Psoas muscle (tissue), 8 donors: ENCODE data around the gene WAPL. TPM values are rescaled to one million over a fixed set of nuclear protein-coding genes. Genes with fewer than 3 reads are reported as not detected.

ENCODE experiments used
- ATAC-seq, 4 donors: fragments of 200-7000 bp; cut with Tn5 transposase; one replicate each; pipeline ENCODE4 v1.9.1; 2020; ENCODE audit warnings: moderate library complexity in 3 of 4, mild to moderate bottlenecking in 2 of 4
- DNase-seq, 2 donors: peaks; one replicate each; pipeline ENCODE4 v3.0.0-alpha.2; 2020
- H3K27ac ChIP-seq: fragments of 200-600 bp; one replicate; pipeline ENCODE4 v1.8.0; 2022
- H3K27me3 ChIP-seq, 3 donors: fragments of 200-600 bp in 1 of 3; one replicate each; pipeline versions ENCODE4 v1.6.1 to v1.8.0; 2013 to 2022; ENCODE audit warnings: low read length in 2 of 3, mild to moderate bottlenecking in 2 of 3, moderate library complexity in 1 of 3; ENCODE audit not compliant: insufficient read depth in 3 of 3
- H3K36me3 ChIP-seq, 2 donors: fragments of 200-600 bp in 1 of 2; one replicate each; pipeline versions ENCODE4 v1.6.1 to v1.8.0; 2013 to 2022; ENCODE audit warnings: low read depth in 1 of 2, mild to moderate bottlenecking in 1 of 2, moderate library complexity in 1 of 2; ENCODE audit not compliant: insufficient read depth in 1 of 2
- H3K4me1 ChIP-seq: fragments of 200-600 bp; one replicate; pipeline ENCODE4 v1.8.0; 2022
- H3K4me3 ChIP-seq: fragments of 200-600 bp; one replicate; pipeline ENCODE4 v1.8.0; 2022; ENCODE audit warnings: mild to moderate bottlenecking
- H3K9me3 ChIP-seq: fragments of 200-600 bp; one replicate; pipeline ENCODE4 v1.8.0; 2022
- WGBS, 3 donors: extraction: QIAGEN DNeasy Blood & Tissue Kit; methylation state at CpG; one replicate each; pipeline versions ENCODE4 v1.1.6 to v1.1.7; 2013; 5-methylcytosine and 5-hydroxymethylcytosine counted together
- intact Hi-C, 2 donors: fragments of 100-400 bp; cut with DNase I; formaldehyde crosslinking; loops; one replicate each; pipeline versions ENCODE4 v1.11.0 to v1.14.2; 2022
- polyA plus RNA-seq, 3 donors: library from polyadenylated mRNA; stranded (reverse); fragments of 200-250 nt; gene quantifications; one replicate each; pipeline ENCODE4 v1.2.3, GENCODE V29; 2013
- total RNA-seq, 4 donors: library from RNA; stranded (reverse); fragmentation: NEBNext Ultra II Directional in 2 of 4; extraction: Animal tissue kit (Norgen Biotek cat#: 25700) in 2 of 4; gene quantifications; one replicate each; pipeline versions ENCODE4 v1.2.1 to v1.2.4, GENCODE V29; 2021 to 2023
- TF ChIP-seq, protein P1 (sequence below): fragments of 200-600 bp; IDR thresholded peaks from one replicate; pipeline ENCODE4 v1.8.0; 2022; ENCODE audit warnings: antibody characterized with exemption
- donor health status: healthy with polysubstance abuse.
- donor health status: DM: no; HTN: no; CAD: no; lungs with moderate emphysema.
- donor health status: Bipolar disorder and iron deficiency.
- donor health status: healthy.
- donor health status: DM: yes; HTN: yes; CAD: no.
- donor health status: DM: no; HTN: no; CAD: no.
- donor health status: DM: no; HTN: no; CAD: no.
- donor health status: DM: yes; HTN: yes; CAD: no.

WAPL gene
- total and polyA plus RNA-seq, 7 donors: 20.0 to 63.7 (median 38.0) TPM

DNA sequence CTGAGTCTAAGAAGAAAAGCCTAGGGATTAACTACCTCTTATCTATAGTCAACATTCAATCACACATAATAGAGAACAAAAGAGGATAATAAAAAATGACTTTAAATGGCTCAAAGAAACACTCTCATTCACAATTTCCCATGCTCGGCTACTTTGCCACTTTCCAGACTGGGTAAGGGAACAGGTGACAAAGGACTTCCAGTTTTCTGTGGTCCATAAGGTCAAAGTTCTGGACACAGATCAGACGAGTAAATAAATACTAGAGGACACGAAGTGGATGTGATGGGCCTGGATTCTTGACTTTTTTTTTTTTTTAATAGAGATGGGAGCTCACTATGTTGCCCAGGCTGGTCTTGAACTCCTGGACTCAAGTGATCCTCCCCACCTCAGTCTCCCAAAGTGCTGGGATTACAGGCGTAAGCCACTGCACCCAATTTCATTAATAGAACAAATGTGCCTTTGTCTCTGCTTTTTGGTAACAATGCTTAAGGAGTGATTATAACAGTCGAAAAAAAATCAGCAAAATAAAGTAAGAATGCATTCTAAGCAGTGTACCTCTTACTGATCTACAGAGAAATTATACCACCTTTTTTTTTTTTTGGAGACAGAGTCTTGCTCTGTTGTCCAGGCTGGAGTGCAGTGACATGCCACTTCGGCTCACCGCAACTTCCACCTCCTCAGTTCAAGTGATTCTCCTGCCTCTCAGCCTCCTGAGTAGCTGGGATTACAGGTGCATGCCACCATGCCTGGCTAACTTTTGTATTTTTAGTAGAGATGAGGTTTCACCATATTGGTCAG is 70.6 kb downstream of the WAPL start:
- 77 to 90% (median 82%) methylated on average over 7 of the region's 7 CpGs for WGBS, 3 donors
- intact Hi-C loops: no loop called here
- H3K4me3 ChIP-seq: no peak overlapping the region

DNA sequence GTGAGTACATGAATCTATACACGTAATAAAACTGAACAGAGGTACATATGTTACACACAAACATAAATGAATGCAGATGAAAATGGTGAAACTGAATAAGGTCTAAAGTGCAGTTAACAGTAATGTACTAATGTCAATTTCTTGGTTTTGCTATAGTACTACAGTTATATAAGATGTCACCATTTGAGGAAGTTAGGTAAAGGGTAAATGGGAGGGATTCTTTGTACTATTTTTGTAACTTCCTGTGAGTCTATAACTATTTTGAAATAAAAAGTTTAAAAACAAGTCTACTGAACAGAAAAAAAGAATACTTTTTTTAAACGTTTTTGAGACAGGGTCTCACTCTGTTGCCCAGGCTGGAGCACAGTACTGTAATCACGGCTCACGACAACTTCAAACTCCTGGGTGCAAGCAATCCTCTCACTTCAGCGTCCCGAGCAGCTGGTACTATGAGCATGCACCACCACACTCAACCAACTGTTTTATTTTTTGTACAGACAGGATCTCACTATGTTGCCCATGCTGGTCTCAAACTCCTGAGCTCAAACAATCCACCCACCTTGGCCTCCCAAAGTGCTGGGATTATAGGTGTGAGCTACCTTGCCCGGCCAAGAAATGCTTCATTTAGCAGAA is 71.5 kb downstream of the WAPL start:
- 90 to 91% (median 90%) methylated on average over 7 of the region's 7 CpGs for WGBS, 3 donors

More for the DNA sequence above, 70.6 kb downstream of the WAPL start:
- peaks cover 7 to 81% of the 10 kb centered on the region in 2 donors for H3K36me3 ChIP-seq
- H3K27me3 ChIP-seq: no peaks in the 10 kb centered on the region
- DNase-seq (no peak), ATAC-seq (no peak)
- no peaks in the 10 kb centered on the region for H3K4me1 ChIP-seq
- H3K9me3 ChIP-seq: no peaks in the 10 kb centered on the region
- H3K27ac ChIP-seq: no peak overlapping the region
- TF ChIP-seq, protein P1, sequence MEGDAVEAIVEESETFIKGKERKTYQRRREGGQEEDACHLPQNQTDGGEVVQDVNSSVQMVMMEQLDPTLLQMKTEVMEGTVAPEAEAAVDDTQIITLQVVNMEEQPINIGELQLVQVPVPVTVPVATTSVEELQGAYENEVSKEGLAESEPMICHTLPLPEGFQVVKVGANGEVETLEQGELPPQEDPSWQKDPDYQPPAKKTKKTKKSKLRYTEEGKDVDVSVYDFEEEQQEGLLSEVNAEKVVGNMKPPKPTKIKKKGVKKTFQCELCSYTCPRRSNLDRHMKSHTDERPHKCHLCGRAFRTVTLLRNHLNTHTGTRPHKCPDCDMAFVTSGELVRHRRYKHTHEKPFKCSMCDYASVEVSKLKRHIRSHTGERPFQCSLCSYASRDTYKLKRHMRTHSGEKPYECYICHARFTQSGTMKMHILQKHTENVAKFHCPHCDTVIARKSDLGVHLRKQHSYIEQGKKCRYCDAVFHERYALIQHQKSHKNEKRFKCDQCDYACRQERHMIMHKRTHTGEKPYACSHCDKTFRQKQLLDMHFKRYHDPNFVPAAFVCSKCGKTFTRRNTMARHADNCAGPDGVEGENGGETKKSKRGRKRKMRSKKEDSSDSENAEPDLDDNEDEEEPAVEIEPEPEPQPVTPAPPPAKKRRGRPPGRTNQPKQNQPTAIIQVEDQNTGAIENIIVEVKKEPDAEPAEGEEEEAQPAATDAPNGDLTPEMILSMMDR: no peak

DNA sequence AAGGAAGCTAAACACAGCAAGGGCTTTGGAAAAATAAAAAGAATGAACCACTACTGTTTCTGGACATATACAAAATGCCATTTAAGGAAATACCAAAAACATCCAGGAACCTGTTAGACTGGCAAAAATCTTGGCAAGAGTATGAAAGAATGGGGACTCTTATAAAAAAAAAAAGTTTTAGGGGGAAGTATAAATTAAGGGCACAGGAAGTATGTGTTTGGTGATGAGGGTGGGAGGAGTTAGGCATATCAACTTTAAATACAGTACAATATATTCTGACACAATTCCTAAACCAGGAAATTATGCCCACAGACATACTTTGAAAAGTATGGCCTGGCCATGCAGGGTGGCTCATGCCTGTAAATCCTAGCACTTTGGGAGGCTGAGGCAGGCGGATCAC is 74.2 kb downstream of the WAPL start:
- intact Hi-C loops: no loop called here

More for the DNA sequence above, 71.5 kb downstream of the WAPL start:
- Histone ChIP-seq H3K4me3 (no peak overlapping the region), H3K9me3 (no peaks in the 10 kb centered on the region), H3K4me1 (no peaks in the 10 kb centered on the region), H3K27me3 (no peaks in the 10 kb centered on the region), H3K27ac (no peak overlapping the region), H3K36me3 (peaks cover 7 to 87% of the 10 kb centered on the region in 2 donors)
- DNase-seq (no peak), ATAC-seq (no peak)
- TF ChIP-seq, protein P1: no peak
- intact Hi-C loops: no loop called here

DNA sequence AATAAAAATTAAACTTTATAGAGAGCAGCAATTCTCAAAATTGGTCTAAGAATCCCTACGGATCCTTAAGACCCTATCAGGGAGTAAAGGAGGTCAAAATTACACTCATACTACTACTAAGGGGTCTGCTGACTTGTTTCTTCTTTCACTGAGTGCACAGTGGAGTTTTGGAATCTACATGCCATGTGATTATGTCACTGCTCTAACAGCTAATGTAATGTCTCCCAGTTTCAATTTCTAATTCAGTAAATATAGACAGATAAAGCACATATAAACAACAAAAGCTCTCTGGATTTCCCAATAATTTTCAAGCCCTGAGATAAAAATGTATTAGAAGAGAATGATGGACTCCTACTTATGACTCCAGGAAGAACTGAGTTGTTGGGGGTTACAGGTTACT is 74.6 kb downstream of the WAPL start:
- TF ChIP-seq, protein P1: no peak
- DNase-seq: no peak
- Histone ChIP-seq H3K4me3 (no peak overlapping the region), H3K4me1 (no peaks in the 10 kb centered on the region), H3K36me3 (peaks cover 6 to 93% of the 10 kb centered on the region in 2 donors), H3K9me3 (no peaks in the 10 kb centered on the region), H3K27ac (no peak overlapping the region), H3K27me3 (no peaks in the 10 kb centered on the region)
- intact Hi-C loops: no loop called here
- WGBS, 3 donors: 86 to 94% (median 91%) methylated on average over 1 of the region's 1 CpG
- ATAC-seq: no peak

More for the DNA sequence above, 74.2 kb downstream of the WAPL start:
- Histone ChIP-seq H3K27ac (no peak overlapping the region), H3K9me3 (no peaks in the 10 kb centered on the region), H3K27me3 (no peaks in the 10 kb centered on the region), H3K4me3 (no peak overlapping the region), H3K36me3 (peaks cover 9 to 93% of the 10 kb centered on the region in 2 donors), H3K4me1 (no peaks in the 10 kb centered on the region)
- DNase-seq (no peak), ATAC-seq (no peak)
- TF ChIP-seq, protein P1: no peak
- WGBS, 3 donors: 89 to 95% (median 90%) methylated on average over 1 of the region's 1 CpG
